Neural progenitor cell (in vitro differentiated cells): Measurements from ENCODE around the gene LAMA2. TPM values are rescaled to one million over a fixed set of nuclear protein-coding genes. Genes with fewer than 3 reads are reported as not detected.

Experiments used
- DNase-seq: peaks from one replicate; pipeline ENCODE4 v3.0.0-alpha.2; 2016; ENCODE audit warnings: low spot score
- H2AFZ ChIP-seq: fragments of 200-600 bp; sonication (generic); replicated peaks from 2 replicates; pipeline ENCODE4 v1.6.1; 2016; ENCODE audit warnings: antibody characterized with exemption
- H3F3A ChIP-seq: fragments of 200-600 bp; sonication (generic); 2 replicates; pipeline ENCODE4 v1.6.1; 2016; ENCODE audit warnings: antibody characterized with exemption, low read depth
- H3K27ac ChIP-seq: fragments of 200-600 bp; sonication (generic); 2 replicates; pipeline ENCODE4 v1.5.1; 2016; ENCODE audit warnings: mild to moderate bottlenecking
- H3K27me3 ChIP-seq: fragments of 200-600 bp; sonication (generic); 2 replicates; pipeline ENCODE4 v1.6.1; 2016; ENCODE audit warnings: mild to moderate bottlenecking, moderate library complexity
- H3K36me3 ChIP-seq: fragments of 200-600 bp; sonication (generic); 2 replicates; pipeline ENCODE4 v1.5.1; 2016
- H3K4me1 ChIP-seq: fragments of 200-600 bp; sonication (generic); 2 replicates; pipeline ENCODE4 v1.6.1; 2016; ENCODE audit warnings: mixed run types
- H3K4me2 ChIP-seq: fragments of 200-600 bp; sonication (generic); 2 replicates; pipeline ENCODE4 v1.6.1; 2016
- H3K4me3 ChIP-seq: fragments of 200-600 bp; sonication (generic); 2 replicates; pipeline ENCODE4 v1.5.1; 2016
- H3K79me2 ChIP-seq: fragments of 200-600 bp; sonication (generic); 2 replicates; pipeline ENCODE4 v1.6.1; 2016; ENCODE audit warnings: low read depth
- H3K9ac ChIP-seq: fragments of 200-600 bp; sonication (generic); 2 replicates; pipeline ENCODE4 v1.6.1; 2016
- H3K9me3 ChIP-seq: fragments of 200-600 bp; sonication (generic); 2 replicates; pipeline ENCODE4 v1.5.1; 2016; ENCODE audit warnings: low read depth
- H4K20me1 ChIP-seq: fragments of 200-600 bp; sonication (generic); 2 replicates; pipeline ENCODE4 v1.6.1; 2016; ENCODE audit warnings: low read depth
- H3K27ac Mint-ChIP-seq: 3 replicates; pipeline ENCODE4 v1.8.0; 2021; ENCODE audit warnings: mixed read lengths
- H3K27me3 Mint-ChIP-seq: 2 replicates; pipeline ENCODE4 v1.8.0; 2022; ENCODE audit warnings: low read depth, mild to moderate bottlenecking, inconsistent platforms, moderate library complexity, mixed read lengths; ENCODE audit not compliant: insufficient read depth
- H3K36me3 Mint-ChIP-seq: 3 replicates; pipeline ENCODE4 v1.8.0; 2021; ENCODE audit warnings: mixed read lengths
- H3K4me1 Mint-ChIP-seq: 3 replicates; pipeline ENCODE4 v1.8.0; 2021; ENCODE audit warnings: mixed read lengths
- H3K4me3 Mint-ChIP-seq: 3 replicates; pipeline ENCODE4 v1.8.0; 2021; ENCODE audit warnings: mild to moderate bottlenecking, moderate library complexity, mixed read lengths
- H3K9me3 Mint-ChIP-seq: 3 replicates; pipeline ENCODE4 v1.8.0; 2020; ENCODE audit warnings: mixed read lengths
- CTCF ChIP-seq: fragments of 200-600 bp; sonication (generic); IDR thresholded peaks from 2 replicates; pipeline ENCODE4 v1.5.1; 2017; ENCODE audit warnings: antibody characterized with exemption, mild to moderate bottlenecking
- EZH2 ChIP-seq: fragments of 200-600 bp; sonication (generic); IDR thresholded peaks from 2 replicates; pipeline ENCODE4 v1.6.1; 2017; ENCODE audit warnings: antibody characterized with exemption, mild to moderate bottlenecking, moderate library complexity
- EZH2phosphoT487 ChIP-seq: fragments of 200-600 bp; sonication (generic); IDR thresholded peaks from 2 replicates; pipeline ENCODE4 v1.6.1; 2017; ENCODE audit warnings: antibody characterized with exemption
- total RNA-seq: library from RNA; depleted of rRNA; stranded (reverse); fragments of >200 nt; gene quantifications from 2 replicates; pipeline ENCODE4 v1.2.3, GENCODE V29; 2015; ENCODE audit warnings: low replicate concordance

LAMA2 gene
- total RNA-seq, 1 donor from 2014 or later = 1.5 TPM

GRCh38 chr6:129417416-129418086 lies 534.6 kb downstream of the LAMA2 start:
- Histone ChIP-seq H3K9ac (no peak overlapping the region), H3K27me3 (no peaks in the 10 kb centered on the region), H3K27ac (no peak overlapping the region), H3K79me2 (no peaks in the 10 kb centered on the region), H3K4me1 (no peaks in the 10 kb centered on the region), H3K9me3 (no peaks in the 10 kb centered on the region), H3F3A (no peaks in the 10 kb centered on the region), H4K20me1 (no peaks in the 10 kb centered on the region), H2AFZ (no peak overlapping the region), H3K4me2 (no peak overlapping the region), H3K36me3 (no peaks in the 10 kb centered on the region), H3K4me3 (no peak overlapping the region)
- Mint-ChIP-seq H3K4me1 (no peaks in the 10 kb centered on the region), H3K27ac (no peak overlapping the region), H3K36me3 (no peaks in the 10 kb centered on the region), H3K27me3 (no peaks in the 10 kb centered on the region), H3K4me3 (no peak overlapping the region), H3K9me3 (no peaks in the 10 kb centered on the region)
- TF ChIP-seq EZH2phosphoT487 (no peak), CTCF (no peak), EZH2 (no peak)
- DNase-seq = no peak

GRCh38 chr6:129419324-129419723 lies 536.4 kb downstream of the LAMA2 start:
- H3K27me3 Mint-ChIP-seq = no peaks in the 10 kb centered on the region
- H3K9me3 Mint-ChIP-seq = no peaks in the 10 kb centered on the region
- H2AFZ ChIP-seq = no peak overlapping the region
- DNase-seq = no peak
- no peak overlapping the region for H3K4me3 ChIP-seq
- no peak overlapping the region for H3K27ac ChIP-seq
- H3K4me1 Mint-ChIP-seq = no peaks in the 10 kb centered on the region
- no peak overlapping the region for H3K4me2 ChIP-seq
- TF ChIP-seq EZH2phosphoT487 (no peak), CTCF (no peak), EZH2 (no peak)
- no peaks in the 10 kb centered on the region for H3K36me3 Mint-ChIP-seq
- H3K4me1 ChIP-seq = no peaks in the 10 kb centered on the region
- no peaks in the 10 kb centered on the region for H3K36me3 ChIP-seq
- no peaks in the 10 kb centered on the region for H3F3A ChIP-seq
- no peaks in the 10 kb centered on the region for H3K27me3 ChIP-seq
- H3K4me3 Mint-ChIP-seq = no peak overlapping the region
- no peak overlapping the region for H3K27ac Mint-ChIP-seq
- no peaks in the 10 kb centered on the region for H4K20me1 ChIP-seq
- no peaks in the 10 kb centered on the region for H3K9me3 ChIP-seq
- no peaks in the 10 kb centered on the region for H3K79me2 ChIP-seq
- no peak overlapping the region for H3K9ac ChIP-seq

- no peaks in the 10 kb centered on the region for H3K79me2 ChIP-seq
- no peaks in the 10 kb centered on the region for H4K20me1 ChIP-seq
- H3K4me2 ChIP-seq = no peak overlapping the region
- H3K9ac ChIP-seq = no peak overlapping the region
- no peak overlapping the region for H3K4me3 ChIP-seq
- H3K4me1 ChIP-seq = no peaks in the 10 kb centered on the region
- Mint-ChIP-seq H3K4me3 (no peak overlapping the region), H3K27me3 (peaks cover 2% of the 10 kb centered on the region), H3K9me3 (no peaks in the 10 kb centered on the region), H3K27ac (no peak overlapping the region), H3K36me3 (no peaks in the 10 kb centered on the region), H3K4me1 (no peaks in the 10 kb centered on the region)
- H3F3A ChIP-seq = no peaks in the 10 kb centered on the region
- H2AFZ ChIP-seq = no peak overlapping the region
- no peaks in the 10 kb centered on the region for H3K9me3 ChIP-seq
- no peak for DNase-seq
- H3K27ac ChIP-seq = no peak overlapping the region
- no peaks in the 10 kb centered on the region for H3K36me3 ChIP-seq
- no peaks in the 10 kb centered on the region for H3K27me3 ChIP-seq
- no peak for TF ChIP-seq CTCF
- TF ChIP-seq EZH2 = no peak
- TF ChIP-seq EZH2phosphoT487 = no peak
These were observed 543.4 kb downstream of the LAMA2 start for GRCh38 chr6:129426343-129426742.
